ENCODE measurements around the gene PEX11G. TPM values are rescaled to one million over a fixed set of nuclear protein-coding genes. Genes with fewer than 3 reads are reported as not detected.

The PEX11G gene
- total and polyA plus RNA-seq, 9 of the 15 experiments (the other 6 are each of a cell fraction or from before 2014, with no cell fraction given): 0.07 to 3.2 (median 0.70) TPM; not detected in 1

GRCh38 chr19:7480222-7480969 is 8.4 kb downstream of the PEX11G start (continued):
- TF ChIP-seq VEZF1 (CRISPR knock-in tag; IDR thresholded peaks at IDR 0.05): 0 out of 2 replicates have a peak, but pooled peaks have one; percentile 24
- TF ChIP-seq SAP30 (IDR thresholded peaks at IDR 0.05; ENCODE audit: borderline replicate concordance, insufficient read depth, low read depth, low read length, poor library complexity, severe bottlenecking): no peak
- peak; percentile 49 for TF ChIP-seq CBFA2T3 (IDR thresholded peaks at IDR 0.05)

- no peak overlapping the region for H3K9ac ChIP-seq (ENCODE audit: insufficient read depth in 1 of 2, low read depth in 2 of 2, low read length in 2 of 2)
- no peak overlapping the region for H3K4me3 ChIP-seq
- H2AFZ ChIP-seq (ENCODE audit: low read depth, low read length): no peak overlapping the region
- intact Hi-C loops (cut with micrococcal nuclease) (no loop called here), in situ Hi-C loops (cut with MboI) (no loop called here)
- no TSS peak for BruUV-seq (replicated peaks)
- no peaks in the 10 kb centered on the region for H3K36me3 ChIP-seq (ENCODE audit: control insufficient read depth, insufficient read depth, low read length)
- no peaks in the 10 kb centered on the region for H3K27me3 ChIP-seq (ENCODE audit: control insufficient read depth in 2 of 2, insufficient read depth in 2 of 2, low read length in 2 of 2)
- no peaks in the 10 kb centered on the region for H3K79me2 ChIP-seq (ENCODE audit: control insufficient read depth, insufficient read depth, low read length)
- H4K20me1 ChIP-seq (replicated peaks; ENCODE audit: control insufficient read depth, insufficient read depth, low read length): no peaks in the 10 kb centered on the region
- H3K9me3 ChIP-seq (replicated peaks; ENCODE audit: control insufficient read depth, insufficient read depth, low read depth, low read length): no peaks in the 10 kb centered on the region
- no peaks in the 10 kb centered on the region for H3K9me1 ChIP-seq (ENCODE audit: control insufficient read depth, insufficient read depth, low read length)
- 74% methylated on average over 9 of the region's 9 CpGs for WGBS (ENCODE audit: insufficient coverage, low coverage, missing lambda C conversion rate)
- FAIRE-seq: no peak
- H3K4me2 ChIP-seq (ENCODE audit: insufficient read depth, low read length): no peak overlapping the region
- CTCF ChIA-PET (ENCODE audit: low intra/inter-chr PET ratio): no interaction called here
- POLR2A ChIA-PET: interaction anchor here (0.7 kb wide), 1 partner anchor 56 kb away, joined by 7 read pairs; no protein-coding TSS in a partner anchor
- peaks cover 17 to 60% of the 10 kb centered on the region in 2 experiments for H3K4me1 ChIP-seq (replicated peaks in 1 of 2; ENCODE audit: control insufficient read depth in 2 of 2, insufficient read depth in 2 of 2, low read length in 2 of 2)
- no peak for DNase-seq (ENCODE audit: extremely low read depth in 1 of 4, low spot score in 3 of 4)
- no peak for ATAC-seq
- H3K27ac ChIP-seq (ENCODE audit: extremely low read depth, low read depth, low read length): no peak overlapping the region
- TF ChIP-seq HMG20B (CRISPR knock-in tag; IDR thresholded peaks at IDR 0.05) (no peak), PML (IDR thresholded peaks at IDR 0.05; ENCODE audit: low read length) (no peak), PHF21A (IDR thresholded peaks at IDR 0.05; ENCODE audit: borderline replicate concordance, low read depth) (no peak), ID3 (CRISPR knock-in tag; IDR thresholded peaks at IDR 0.05) (no peak), ID3 (tag; IDR thresholded peaks at IDR 0.05) (no peak), KLF6 (CRISPR knock-in tag; IDR thresholded peaks at IDR 0.05; ENCODE audit: borderline replicate concordance) (no peak), ZNF318 (IDR thresholded peaks at IDR 0.05; ENCODE audit: borderline replicate concordance in 1 of 2, low read depth in 1 of 2) (no peak)
Observed at GRCh38 chr19:7478843-7479227, 10.0 kb downstream of the PEX11G start.

Data from K562 (cell line).